Neural crest cell (in vitro differentiated cells): ENCODE data around the gene PRRT1B. TPM values are rescaled to one million over a fixed set of nuclear protein-coding genes. Genes with fewer than 3 reads are reported as not detected.
"Not testable (repeated sequence)": the region's sequence is repeated elsewhere in the genome, so short reads cannot be mapped to it uniquely, and the experiment has no call there.

ENCODE experiments used
- DNase-seq: peaks from one replicate; pipeline ENCODE4 v3.0.0; 2021; ENCODE audit warnings: low read depth, mixed read lengths, low spot score
- H3K27ac Mint-ChIP-seq: one replicate; pipeline ENCODE4 v1.8.0; 2021; ENCODE audit warnings: mild to moderate bottlenecking, mixed read lengths; ENCODE audit not compliant: unreplicated experiment
- H3K27me3 Mint-ChIP-seq: 2 replicates; pipeline ENCODE4 v1.8.0; 2021; ENCODE audit warnings: low read depth, mild to moderate bottlenecking, mixed read lengths
- H3K36me3 Mint-ChIP-seq: 2 replicates; pipeline ENCODE4 v1.8.0; 2021; ENCODE audit warnings: low read depth, mild to moderate bottlenecking, mixed read lengths
- H3K4me1 Mint-ChIP-seq: 2 replicates; pipeline ENCODE4 v1.8.0; 2021; ENCODE audit warnings: mixed read lengths
- H3K4me3 Mint-ChIP-seq: one replicate; pipeline ENCODE4 v1.8.0; 2021; ENCODE audit warnings: mild to moderate bottlenecking, mixed read lengths
- H3K9me3 Mint-ChIP-seq: 2 replicates; pipeline ENCODE4 v1.8.0; 2021; ENCODE audit warnings: mixed read lengths
- CTCF ChIP-seq: fragments of 200-600 bp; sonication (generic); conservative IDR thresholded peaks from 2 replicates; pipeline ENCODE4 v1.5.0; 2021; ENCODE audit warnings: antibody characterized with exemption, mild to moderate bottlenecking
- total RNA-seq: library from RNA; stranded (reverse); gene quantifications from 2 replicates; pipeline ENCODE4 v1.2.1, GENCODE V29; 2021

The PRRT1B gene
- total RNA-seq, 1 donor from 2014 or later, result not detected

- Mint-ChIP-seq H3K36me3 (peaks cover 10% of the 10 kb centered on the region), H3K4me3 (no peak overlapping the region), H3K4me1 (no peaks in the 10 kb centered on the region), H3K27me3 (no peaks in the 10 kb centered on the region), H3K27ac (no peak overlapping the region), H3K9me3 (no peaks in the 10 kb centered on the region)
- no peak for TF ChIP-seq CTCF
- no peak for DNase-seq
These were observed 33.4 kb upstream of the PRRT1B start for GRCh38 chr9:131511880-131512279.

- H3K27me3 Mint-ChIP-seq, result no peaks in the 10 kb centered on the region
- no peak for TF ChIP-seq CTCF
- no peak overlapping the region for H3K4me3 Mint-ChIP-seq
- no peak for DNase-seq
- no peaks in the 10 kb centered on the region for H3K4me1 Mint-ChIP-seq
- H3K36me3 Mint-ChIP-seq, result peaks cover 10% of the 10 kb centered on the region
- H3K9me3 Mint-ChIP-seq, result no peaks in the 10 kb centered on the region
- no peak overlapping the region for H3K27ac Mint-ChIP-seq
These were observed 32.1 kb upstream of the PRRT1B start for GRCh38 chr9:131513177-131513576.

- H3K9me3 Mint-ChIP-seq, H3K4me3 Mint-ChIP-seq, H3K4me1 Mint-ChIP-seq, H3K27me3 Mint-ChIP-seq, DNase-seq, H3K27ac Mint-ChIP-seq: not testable (repeated sequence)
- H3K36me3 Mint-ChIP-seq, result peaks cover 11% of the 10 kb centered on the region
These were observed 29.7 kb upstream of the PRRT1B start for GRCh38 chr9:131515559-131516031.

DNA sequence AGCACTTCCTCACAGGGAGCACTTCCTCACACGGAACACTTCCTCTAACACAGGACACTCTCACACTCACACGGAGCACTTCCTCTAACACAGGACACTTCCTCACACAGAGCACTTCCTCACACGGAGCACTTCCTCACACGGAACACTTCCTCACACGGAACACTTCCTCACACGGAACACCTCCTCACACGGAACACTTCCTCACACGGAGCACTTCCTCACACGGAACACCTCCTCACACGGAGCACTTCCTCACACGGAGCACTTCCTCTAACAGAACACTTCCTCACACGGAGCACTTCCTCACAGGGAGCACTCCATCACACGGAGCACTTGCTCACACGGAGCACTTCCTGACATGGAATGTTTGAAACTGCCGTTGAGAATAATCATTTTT lies 29.2 kb upstream of the PRRT1B start:
- no peak overlapping the region for H3K4me3 Mint-ChIP-seq
- H3K27me3 Mint-ChIP-seq, result no peaks in the 10 kb centered on the region
- no peak for DNase-seq
- H3K4me1 Mint-ChIP-seq, result no peaks in the 10 kb centered on the region
- no peaks in the 10 kb centered on the region for H3K9me3 Mint-ChIP-seq
- no peak for TF ChIP-seq CTCF
- peaks cover 9% of the 10 kb centered on the region for H3K36me3 Mint-ChIP-seq
- no peak overlapping the region for H3K27ac Mint-ChIP-seq

DNA sequence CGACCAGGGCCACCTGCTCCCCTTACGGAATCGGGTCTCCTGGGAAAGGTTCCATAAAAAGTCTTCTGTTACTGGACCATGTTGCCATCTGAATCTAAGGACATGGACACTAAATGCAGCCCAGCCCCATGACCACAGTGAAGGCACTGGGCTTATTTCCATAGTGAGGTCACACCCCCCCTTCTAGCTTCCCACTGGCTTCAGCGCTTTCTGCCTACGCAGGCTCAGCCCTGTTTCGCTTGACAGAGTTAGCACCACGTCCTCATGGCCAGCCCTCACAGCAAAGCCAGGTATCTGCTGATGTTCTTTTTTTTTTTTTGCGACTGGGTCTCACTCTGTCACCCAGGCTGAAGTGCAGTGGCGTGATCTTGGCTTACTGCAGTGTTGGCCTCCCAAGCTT lies 28.4 kb upstream of the PRRT1B start:
- Mint-ChIP-seq H3K4me1 (no peaks in the 10 kb centered on the region), H3K4me3 (no peak overlapping the region), H3K27me3 (no peaks in the 10 kb centered on the region), H3K36me3 (peaks cover 13% of the 10 kb centered on the region), H3K27ac (no peak overlapping the region), H3K9me3 (no peaks in the 10 kb centered on the region)
- TF ChIP-seq CTCF, result no peak
- DNase-seq, result no peak

- no peak for TF ChIP-seq CTCF
- H3K4me3 Mint-ChIP-seq, result no peak overlapping the region
- H3K27ac Mint-ChIP-seq, result peak overlapping the region; percentile 35
These were observed 27.5 kb upstream of the PRRT1B start for GRCh38 chr9:131517761-131518190.

More at GRCh38 chr9:131517761-131518190, 27.5 kb upstream of the PRRT1B start:
- Mint-ChIP-seq H3K36me3 (peaks cover 13% of the 10 kb centered on the region), H3K9me3 (no peaks in the 10 kb centered on the region), H3K4me1 (no peaks in the 10 kb centered on the region), H3K27me3 (no peaks in the 10 kb centered on the region)
- no peak for DNase-seq
